Right lobe of liver (tissue), 6 donors: ENCODE measurements around the gene MAPK6. TPM values are rescaled to one million over a fixed set of nuclear protein-coding genes. Genes with fewer than 3 reads are reported as not detected.

Experiments used
- ATAC-seq, 4 donors: fragments of 200-7000 bp; cut with Tn5 transposase; one replicate each; pipeline ENCODE4 v1.9.1; 2020; ENCODE audit warnings: mild to moderate bottlenecking in 4 of 4, moderate library complexity in 4 of 4
- DNase-seq, 3 donors: peaks; one replicate each; pipeline ENCODE4 v3.0.0-alpha.2; 2020
- H3K27ac ChIP-seq, 3 donors: fragments of 200-600 bp; one replicate each; pipeline ENCODE4 v1.8.0; 2022
- H3K27me3 ChIP-seq, 2 donors: fragments of 200-600 bp; one replicate each; pipeline ENCODE4 v1.8.0; 2022
- H3K36me3 ChIP-seq, 4 donors: fragments of 200-600 bp; sonication (generic) in 1 of 4; one replicate each; pipeline versions ENCODE4 v1.5.1 to v1.8.0; 2017 to 2022; ENCODE audit warnings: control low read depth in 1 of 4
- H3K4me1 ChIP-seq, 4 donors: fragments of 200-600 bp; sonication (generic) in 1 of 4; one replicate each; pipeline versions ENCODE4 v1.5.1 to v1.8.0; 2017 to 2022; ENCODE audit warnings: control low read depth in 1 of 4
- H3K4me3 ChIP-seq, 3 donors: fragments of 200-600 bp; one replicate each; pipeline ENCODE4 v1.8.0; 2022
- H3K9me3 ChIP-seq, 4 donors: fragments of 200-600 bp; sonication (generic) in 1 of 4; one replicate each; pipeline versions ENCODE4 v1.5.1 to v1.8.0; 2017 to 2022; ENCODE audit warnings: control low read depth in 1 of 4
- POLR2A ChIP-seq: fragments of 450-650 bp; IDR thresholded peaks from one replicate; pipeline ENCODE4 v1.6.1; 2017; ENCODE audit warnings: antibody characterized with exemption, mild to moderate bottlenecking
- WGBS: methylation state at CpG from one replicate; pipeline ENCODE4 v1.1.6; 2018; ENCODE audit warnings: low coverage, low lambda C conversion rate; ENCODE audit not compliant: insufficient coverage; ENCODE audit errors: missing lambda C conversion rate; 5-methylcytosine and 5-hydroxymethylcytosine counted together
- intact Hi-C, 2 donors: fragments of 100-400 bp; cut with DNase I; formaldehyde crosslinking; loops; one replicate each; pipeline versions ENCODE4 v1.11.2 to v1.14.1; 2022
- total RNA-seq, 6 experiments: library from RNA; depleted of rRNA in 2 of 6; stranded (reverse); fragments of >200 nt in 2 of 6; fragmentation: NEBNext Ultra II Directional in 3 of 6; extraction: Animal tissue kit (Norgen Biotek cat#: 25700) in 3 of 6; gene quantifications; one replicate each; pipeline versions ENCODE4 v1.1.0 to v1.2.4, GENCODE V29; 2016 to 2023
- TF ChIP-seq, protein P1 (sequence below), 4 donors: fragments of 200-600 bp in 3 of 4; fragments of 450-650 bp in 1 of 4; IDR thresholded peaks; one replicate each; pipeline versions ENCODE4 v1.5.1 to v1.8.0; 2016 to 2022; ENCODE audit warnings: antibody characterized with exemption in 4 of 4, mild to moderate bottlenecking in 2 of 4
- donor health status: DM: no; HTN: yes; CAD: no.
- donor health status: DM: no; HTN: no; CAD: no.
- donor health status: DM: no; HTN: no; CAD: no.
- donor health status: DM: no; HTN: yes; CAD: no.
- donor health status: DM: no; HTN: yes; CAD: no.

MAPK6 gene
- total RNA-seq, 6 experiments from 2014 or later = 15.8 to 35.8 (median 22.3) TPM

DNA sequence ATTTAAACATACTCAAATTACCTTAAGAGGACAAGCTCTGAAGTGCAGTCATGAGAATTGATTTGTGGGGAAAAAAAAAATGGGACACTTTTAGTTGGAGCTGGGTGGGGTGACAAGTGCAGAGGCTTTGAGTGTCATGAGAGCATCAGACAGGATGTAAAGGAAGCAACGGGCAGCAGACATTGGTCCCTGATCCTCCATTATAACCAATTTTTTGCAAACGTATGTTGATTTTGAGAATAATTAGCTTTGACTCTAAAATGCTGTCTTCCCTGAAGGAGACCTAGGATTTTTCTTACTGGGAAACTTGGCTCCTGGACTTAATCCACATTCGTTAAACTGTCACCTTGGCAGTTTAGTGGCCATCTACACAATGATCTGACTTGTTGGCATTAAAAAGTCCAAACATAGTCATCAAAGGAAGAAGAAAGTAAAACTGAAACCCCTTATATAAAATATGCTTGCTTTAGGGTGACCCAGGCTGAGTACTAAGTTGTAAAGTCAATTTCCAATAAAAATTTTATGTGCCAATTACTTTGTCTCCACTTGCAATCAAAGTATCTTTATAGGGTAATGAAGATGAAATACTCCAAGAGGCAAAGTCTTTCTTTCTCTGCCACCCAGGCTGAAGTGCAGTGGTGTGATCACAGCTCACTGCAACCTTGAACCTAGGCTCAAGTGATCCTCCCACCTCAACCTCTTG lies 48.0 kb downstream of the MAPK6 start:
- intact Hi-C loops = no loop called here
- TF ChIP-seq POLR2A = no peak
- TF ChIP-seq, protein P1, sequence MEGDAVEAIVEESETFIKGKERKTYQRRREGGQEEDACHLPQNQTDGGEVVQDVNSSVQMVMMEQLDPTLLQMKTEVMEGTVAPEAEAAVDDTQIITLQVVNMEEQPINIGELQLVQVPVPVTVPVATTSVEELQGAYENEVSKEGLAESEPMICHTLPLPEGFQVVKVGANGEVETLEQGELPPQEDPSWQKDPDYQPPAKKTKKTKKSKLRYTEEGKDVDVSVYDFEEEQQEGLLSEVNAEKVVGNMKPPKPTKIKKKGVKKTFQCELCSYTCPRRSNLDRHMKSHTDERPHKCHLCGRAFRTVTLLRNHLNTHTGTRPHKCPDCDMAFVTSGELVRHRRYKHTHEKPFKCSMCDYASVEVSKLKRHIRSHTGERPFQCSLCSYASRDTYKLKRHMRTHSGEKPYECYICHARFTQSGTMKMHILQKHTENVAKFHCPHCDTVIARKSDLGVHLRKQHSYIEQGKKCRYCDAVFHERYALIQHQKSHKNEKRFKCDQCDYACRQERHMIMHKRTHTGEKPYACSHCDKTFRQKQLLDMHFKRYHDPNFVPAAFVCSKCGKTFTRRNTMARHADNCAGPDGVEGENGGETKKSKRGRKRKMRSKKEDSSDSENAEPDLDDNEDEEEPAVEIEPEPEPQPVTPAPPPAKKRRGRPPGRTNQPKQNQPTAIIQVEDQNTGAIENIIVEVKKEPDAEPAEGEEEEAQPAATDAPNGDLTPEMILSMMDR (IDR thresholded peaks at IDR 0.05) = no peak
- WGBS = 72% methylated on average over 3 of the region's 3 CpGs
- peak overlapping the region in 1 of 3 donors; percentile 70 for H3K27ac ChIP-seq
- no peaks in the 10 kb centered on the region for H3K9me3 ChIP-seq
- peaks cover 0 to 38% (median 9%) of the 10 kb centered on the region in 4 donors for H3K36me3 ChIP-seq
- ATAC-seq (no peak), DNase-seq (no peak)
- H3K4me3 ChIP-seq = no peak overlapping the region
- H3K27me3 ChIP-seq = no peaks in the 10 kb centered on the region
- peaks cover 0 to 52% (median 20%) of the 10 kb centered on the region in 4 donors for H3K4me1 ChIP-seq

DNA sequence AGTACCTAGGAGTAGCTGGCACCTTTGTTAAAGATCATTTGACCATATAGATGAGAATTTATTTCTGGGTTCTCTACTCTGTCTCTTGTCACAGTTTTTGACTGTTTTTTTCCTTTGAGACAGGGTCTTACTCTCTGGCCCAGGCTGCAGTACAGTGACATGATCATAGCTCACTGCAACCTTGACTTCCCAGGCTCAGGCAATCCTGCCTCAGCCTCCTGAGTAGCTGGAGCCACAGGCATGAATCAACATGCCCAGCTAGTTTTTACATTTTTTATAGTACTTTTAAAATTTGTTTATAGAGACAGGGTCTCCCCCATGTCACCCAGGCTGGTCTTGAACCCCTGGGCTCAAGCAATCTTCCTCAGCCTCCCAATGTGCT lies 48.5 kb downstream of the MAPK6 start:
- TF ChIP-seq POLR2A = no peak
- TF ChIP-seq, protein P1 (IDR thresholded peaks at IDR 0.05) = no peak
- intact Hi-C loops = no loop called here
- peak overlapping the region in 1 of 3 donors; percentile 70 for H3K27ac ChIP-seq

DNA sequence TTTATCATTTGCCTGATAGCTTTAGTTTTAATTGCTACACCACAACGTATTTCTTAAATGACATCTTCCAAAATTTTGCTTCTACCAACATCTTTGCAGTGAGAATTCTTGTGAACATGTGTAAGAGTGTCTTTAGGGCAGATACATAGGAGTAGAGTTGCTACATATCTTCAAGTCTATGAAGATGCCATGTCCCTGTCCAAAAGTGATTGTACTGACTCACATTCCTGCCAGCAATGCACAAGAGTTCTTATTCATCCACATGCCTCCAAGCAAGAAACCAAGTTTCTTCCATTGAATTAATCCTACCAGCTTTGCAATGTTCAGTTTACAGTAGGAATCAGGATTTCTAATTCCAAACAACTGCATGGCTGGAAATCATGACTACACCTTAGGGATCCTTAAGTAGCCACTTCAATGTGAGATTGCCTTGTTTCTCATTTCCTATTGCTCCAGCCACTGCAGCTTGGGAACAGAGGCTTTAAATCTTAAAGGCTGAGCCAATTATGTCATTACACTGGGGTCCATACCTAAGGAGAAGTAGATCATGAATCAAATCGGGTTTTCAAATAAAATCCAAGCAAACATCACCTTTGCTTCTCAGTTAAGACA lies 49.1 kb downstream of the MAPK6 start:
- peaks cover 0 to 62% (median 22%) of the 10 kb centered on the region in 4 donors for H3K4me1 ChIP-seq
- TF ChIP-seq POLR2A = no peak
- TF ChIP-seq, protein P1 (IDR thresholded peaks at IDR 0.05) = no peak
- H3K36me3 ChIP-seq = peaks cover 0 to 27% (median 6%) of the 10 kb centered on the region in 4 donors
- no peak overlapping the region for H3K4me3 ChIP-seq
- no peaks in the 10 kb centered on the region for H3K9me3 ChIP-seq
- no peak for DNase-seq
- 60% methylated on average over 2 of the region's 2 CpGs for WGBS
- no peaks in the 10 kb centered on the region for H3K27me3 ChIP-seq
- intact Hi-C loops = no loop called here
- peak overlapping the region in 1 of 3 donors; percentile 70 for H3K27ac ChIP-seq
- ATAC-seq = no peak

More for the DNA sequence above, 48.5 kb downstream of the MAPK6 start:
- Histone ChIP-seq H3K4me3 (no peak overlapping the region), H3K36me3 (peaks cover 0 to 33% (median 9%) of the 10 kb centered on the region in 4 donors), H3K4me1 (peaks cover 0 to 58% (median 22%) of the 10 kb centered on the region in 4 donors), H3K9me3 (no peaks in the 10 kb centered on the region), H3K27me3 (no peaks in the 10 kb centered on the region)
- DNase-seq = no peak
- no peak for ATAC-seq

DNA sequence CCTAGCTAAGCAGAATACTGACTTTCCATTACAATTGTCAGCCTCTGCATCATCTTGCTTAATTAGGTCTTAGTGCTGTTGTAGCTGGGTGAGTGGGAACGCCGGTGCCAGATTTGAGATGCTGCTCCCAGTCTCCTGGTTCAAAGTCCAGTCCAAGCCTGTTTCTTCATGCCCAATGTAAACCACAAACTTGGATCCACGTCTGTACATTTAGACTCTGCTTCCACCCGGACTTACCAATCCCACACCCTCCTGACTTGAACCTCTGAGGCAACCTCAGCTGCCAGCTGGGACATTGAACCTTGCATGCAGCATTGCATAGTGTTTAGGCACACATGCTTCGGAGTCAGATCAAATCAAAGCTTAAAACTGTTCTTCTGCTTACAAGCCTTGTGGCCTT lies 50.5 kb downstream of the MAPK6 start:
- Histone ChIP-seq H3K27ac (peak overlapping the region; percentile 41 to 70 (median 44)), H3K27me3 (no peaks in the 10 kb centered on the region), H3K4me3 (no peak overlapping the region), H3K36me3 (peaks cover 0 to 13% (median 5%) of the 10 kb centered on the region in 4 donors), H3K9me3 (no peaks in the 10 kb centered on the region), H3K4me1 (peaks cover 0 to 59% (median 22%) of the 10 kb centered on the region in 4 donors)
- peak; percentile 42 to 86 (median 84) for DNase-seq
- WGBS = 14% methylated on average over 1 of the region's 5 CpGs
- intact Hi-C loops = no loop called here
- TF ChIP-seq POLR2A = no peak
- TF ChIP-seq, protein P1 (IDR thresholded peaks at IDR 0.05) = no peak
- ATAC-seq = peak; percentile 75 to 89 (median 81)
